HG03060 (cell line): ENCODE results near the gene GCC1.
"Not testable (repeated sequence)": the region's sequence is repeated elsewhere in the genome, so short reads cannot be mapped to it uniquely, and the experiment has no call there.

Source experiments
- ATAC-seq: cut with Tn5 transposase; IDR thresholded peaks from one replicate; pipeline ENCODE4 v1.9.1; 2021; ENCODE audit warnings: low read depth, moderate number of reproducible peaks; ENCODE audit not compliant: unreplicated experiment

The GCC1 gene

GRCh38 chr7:127589896-127590295 lies 4.5 kb upstream of the GCC1 start:
- ATAC-seq = no peak

GRCh38 chr7:127588697-127589482 lies 3.5 kb upstream of the GCC1 start:
- no peak for ATAC-seq

- peak; percentile 34 for ATAC-seq
These were observed 2.8 kb upstream of the GCC1 start, which contains the start of gene ARF5 for GRCh38 chr7:127588019-127588696. ARF5 (plus strand) TSS chr7:127588411; CDS start chr7:127588499, 88 bp downstream.

- no peak for ATAC-seq
These were observed 2.2 kb upstream of the GCC1 start for GRCh38 chr7:127587663-127588018.

GRCh38 chr7:127586346-127586745 lies 950 bp upstream of the GCC1 start:
- no peak for ATAC-seq

GRCh38 chr7:127584648-127585043 lies 750 bp downstream of the GCC1 start:
- no peak for ATAC-seq

GRCh38 chr7:127582361-127582760 lies 3.0 kb downstream of the GCC1 start:
- no peak for ATAC-seq

GRCh38 chr7:127581716-127582115 lies 3.7 kb downstream of the GCC1 start:
- no peak for ATAC-seq

- ATAC-seq = no peak
These were observed 4.8 kb downstream of the GCC1 start for GRCh38 chr7:127580612-127581011.

GRCh38 chr7:127578711-127579275 lies 6.6 kb downstream of the GCC1 start:
- no peak for ATAC-seq

- no peak for ATAC-seq
These were observed 7.2 kb downstream of the GCC1 start for GRCh38 chr7:127578036-127578684.

- no peak for ATAC-seq
These were observed 13.5 kb downstream of the GCC1 start for GRCh38 chr7:127571741-127572505.

- ATAC-seq = not testable (repeated sequence)
These were observed 17.4 kb downstream of the GCC1 start for GRCh38 chr7:127568034-127568433.

GRCh38 chr7:127566242-127566641 lies 19.2 kb downstream of the GCC1 start:
- no peak for ATAC-seq

GRCh38 chr7:127557803-127558202 lies 27.6 kb downstream of the GCC1 start:
- ATAC-seq = no peak

GRCh38 chr7:127556404-127556803 lies 29.0 kb downstream of the GCC1 start:
- ATAC-seq = no peak

GRCh38 chr7:127551941-127552340 lies 33.5 kb downstream of the GCC1 start:
- no peak for ATAC-seq

GRCh38 chr7:127550247-127550646 lies 35.1 kb downstream of the GCC1 start:
- ATAC-seq = no peak

GRCh38 chr7:127546313-127546712 lies 39.1 kb downstream of the GCC1 start:
- ATAC-seq = no peak

- no peak for ATAC-seq
These were observed 43.8 kb downstream of the GCC1 start for GRCh38 chr7:127541548-127541947.
